Astrocyte of the cerebellum (primary cell): ENCODE data around the gene SPECC1L.
"Not testable (repeated sequence)": the region's sequence is repeated elsewhere in the genome, so short reads cannot be mapped to it uniquely, and the experiment has no call there.

Experiments used
- DNase-seq: peaks from one replicate; pipeline ENCODE4 v3.0.0-alpha.2; 2011; ENCODE audit warnings: low read depth
- H3K4me3 ChIP-seq: 2 replicates; pipeline ENCODE4 v1.5.1; 2011; ENCODE audit warnings: mild to moderate bottlenecking, low read depth, low read length, moderate library complexity
- in situ Hi-C: cut with HindIII; loops from 2 replicates; pipeline ENCODE4 v1.10.0; 2017; ENCODE audit warnings: low sequenced_read_pairs
- TF ChIP-seq, protein P1 (sequence below): IDR thresholded peaks from 2 replicates; pipeline ENCODE4 v1.5.1; 2012; ENCODE audit warnings: low read length, low read depth, moderate library complexity, mild to moderate bottlenecking; ENCODE audit errors: missing control alignments

SPECC1L gene

DNA sequence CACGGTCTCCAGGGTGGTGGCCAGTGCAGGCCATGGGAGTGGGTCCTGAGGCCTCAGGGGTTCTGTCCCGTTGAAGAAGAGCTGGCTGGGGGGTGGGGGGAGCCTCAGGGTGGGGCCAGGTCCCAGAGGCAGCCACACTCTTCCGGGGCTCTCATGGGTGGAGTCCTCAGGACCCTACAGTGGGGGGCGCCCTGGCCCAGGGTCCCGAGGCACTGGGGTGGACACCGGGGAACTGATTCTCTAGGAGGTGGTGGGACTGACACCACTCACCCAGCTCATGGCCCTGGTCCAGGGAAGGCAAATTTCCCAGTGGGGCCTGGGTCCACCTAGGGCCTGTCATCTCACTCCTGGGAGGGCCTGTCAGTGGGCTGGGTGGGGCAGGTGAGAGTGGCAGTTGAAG lies 38.5 kb upstream of the SPECC1L start:
- TF ChIP-seq, protein P1, sequence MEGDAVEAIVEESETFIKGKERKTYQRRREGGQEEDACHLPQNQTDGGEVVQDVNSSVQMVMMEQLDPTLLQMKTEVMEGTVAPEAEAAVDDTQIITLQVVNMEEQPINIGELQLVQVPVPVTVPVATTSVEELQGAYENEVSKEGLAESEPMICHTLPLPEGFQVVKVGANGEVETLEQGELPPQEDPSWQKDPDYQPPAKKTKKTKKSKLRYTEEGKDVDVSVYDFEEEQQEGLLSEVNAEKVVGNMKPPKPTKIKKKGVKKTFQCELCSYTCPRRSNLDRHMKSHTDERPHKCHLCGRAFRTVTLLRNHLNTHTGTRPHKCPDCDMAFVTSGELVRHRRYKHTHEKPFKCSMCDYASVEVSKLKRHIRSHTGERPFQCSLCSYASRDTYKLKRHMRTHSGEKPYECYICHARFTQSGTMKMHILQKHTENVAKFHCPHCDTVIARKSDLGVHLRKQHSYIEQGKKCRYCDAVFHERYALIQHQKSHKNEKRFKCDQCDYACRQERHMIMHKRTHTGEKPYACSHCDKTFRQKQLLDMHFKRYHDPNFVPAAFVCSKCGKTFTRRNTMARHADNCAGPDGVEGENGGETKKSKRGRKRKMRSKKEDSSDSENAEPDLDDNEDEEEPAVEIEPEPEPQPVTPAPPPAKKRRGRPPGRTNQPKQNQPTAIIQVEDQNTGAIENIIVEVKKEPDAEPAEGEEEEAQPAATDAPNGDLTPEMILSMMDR, result no peak
- in situ Hi-C loops, result no loop called here
- no peak overlapping the region for H3K4me3 ChIP-seq
- DNase-seq, result no peak

DNA sequence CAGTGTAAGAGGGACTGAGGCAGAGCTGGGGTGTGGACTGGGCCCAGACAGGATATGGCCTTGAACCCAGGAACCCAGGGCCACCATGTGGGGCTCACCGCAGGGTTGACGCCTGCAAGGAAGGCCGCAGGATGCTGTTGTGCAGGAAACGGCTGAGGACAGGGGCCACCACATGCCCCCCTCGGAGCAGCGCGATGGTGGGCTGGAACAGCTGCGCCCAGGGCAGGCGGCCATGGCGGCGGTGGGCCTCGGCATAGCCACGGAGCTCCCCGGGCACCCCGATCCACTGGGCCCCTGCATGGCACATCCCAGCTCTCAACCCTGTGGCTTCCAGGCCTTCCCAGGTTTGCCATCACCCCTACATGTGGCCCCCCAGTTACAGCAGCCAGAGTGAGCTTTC lies 37.9 kb upstream of the SPECC1L start:
- TF ChIP-seq, protein P1, result no peak
- no peak overlapping the region for H3K4me3 ChIP-seq
- DNase-seq, result no peak
- in situ Hi-C loops, result no loop called here

DNA sequence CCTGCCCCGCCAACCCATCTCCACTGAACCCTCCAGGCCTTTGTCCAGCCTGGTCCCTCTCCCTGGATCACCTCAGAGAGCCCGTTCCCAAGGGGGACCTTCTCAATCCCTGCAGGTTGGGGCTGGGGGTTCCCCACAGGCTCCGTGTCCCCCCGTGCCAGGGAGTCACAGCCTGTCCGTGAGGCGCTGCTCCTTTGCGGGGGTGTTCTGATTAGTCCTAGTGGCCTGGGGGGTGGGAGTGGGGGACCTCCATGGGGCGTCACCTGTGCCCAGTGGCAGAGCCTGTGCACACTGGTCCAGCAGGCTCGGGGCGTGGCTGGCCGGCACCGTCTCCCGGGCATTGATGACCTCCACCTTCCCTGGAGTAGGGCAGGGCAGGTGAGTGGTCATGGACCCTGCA lies 37.4 kb upstream of the SPECC1L start:
- no peak for DNase-seq
- TF ChIP-seq, protein P1, result no peak
- in situ Hi-C loops, result no loop called here
- H3K4me3 ChIP-seq, result no peak overlapping the region

DNA sequence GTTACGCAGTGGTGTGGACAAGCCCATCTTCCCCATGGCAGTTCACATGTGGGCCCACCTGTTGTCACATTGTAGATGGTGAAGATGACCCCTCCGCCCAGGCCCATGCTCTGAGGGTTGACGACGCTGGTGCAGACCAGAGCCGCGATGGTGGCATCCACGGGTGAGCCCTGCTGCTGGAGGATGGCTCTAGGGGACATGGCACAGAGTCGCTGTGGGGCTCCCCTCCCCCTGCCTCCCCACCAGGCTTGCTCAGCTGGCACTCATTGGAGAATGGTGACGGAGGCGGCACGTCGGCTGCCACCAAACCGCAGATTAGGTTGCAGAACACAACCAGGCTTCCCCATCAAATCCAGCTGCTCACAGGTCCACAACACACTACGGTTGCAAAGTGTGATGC lies 36.8 kb upstream of the SPECC1L start:
- DNase-seq, result no peak
- TF ChIP-seq, protein P1, result no peak
- H3K4me3 ChIP-seq, result no peak overlapping the region
- in situ Hi-C loops, result no loop called here

DNA sequence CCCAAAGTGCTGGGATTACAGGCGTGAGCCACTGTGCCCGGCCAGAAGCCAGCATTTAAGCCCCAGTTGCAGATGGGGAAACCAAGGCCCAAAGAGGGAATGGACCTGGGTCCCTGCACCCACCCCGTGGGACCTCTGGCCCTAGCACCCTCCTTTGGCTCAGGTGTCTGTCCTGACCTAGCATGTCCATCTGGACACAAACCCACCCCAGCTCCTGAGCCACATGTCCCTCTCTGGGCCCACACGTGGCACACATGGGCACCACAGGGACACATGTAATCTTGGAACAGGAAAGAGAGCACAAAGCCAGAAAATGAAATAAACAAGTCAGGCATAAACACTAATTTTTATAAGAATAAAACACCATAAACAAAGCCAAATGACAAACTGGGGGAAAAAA lies 35.3 kb upstream of the SPECC1L start:
- no peak overlapping the region for H3K4me3 ChIP-seq
- in situ Hi-C loops, result no loop called here
- DNase-seq, result no peak
- TF ChIP-seq, protein P1, result no peak

DNA sequence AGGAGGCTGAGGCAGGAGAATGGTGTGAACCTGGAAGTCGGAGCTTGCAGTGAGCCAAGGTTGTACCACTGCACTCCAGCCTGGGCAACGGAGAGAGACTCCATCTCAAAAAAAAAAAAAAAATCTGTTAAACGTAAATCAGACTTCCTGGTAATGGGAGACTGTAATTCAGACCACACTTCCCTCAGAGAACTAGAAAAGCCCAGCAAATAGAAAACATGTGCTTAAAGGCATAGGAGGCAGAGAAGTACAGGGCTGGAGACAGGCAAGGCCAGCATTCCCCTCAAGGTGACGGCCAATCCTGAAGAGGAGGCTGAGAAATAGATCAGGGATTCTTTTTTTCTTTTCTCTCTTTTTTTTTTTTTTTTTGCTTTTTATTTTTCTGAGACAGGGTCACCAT lies 34.0 kb upstream of the SPECC1L start:
- H3K4me3 ChIP-seq, result no peak overlapping the region
- TF ChIP-seq, protein P1, result no peak
- no peak for DNase-seq
- in situ Hi-C loops, result no loop called here

DNA sequence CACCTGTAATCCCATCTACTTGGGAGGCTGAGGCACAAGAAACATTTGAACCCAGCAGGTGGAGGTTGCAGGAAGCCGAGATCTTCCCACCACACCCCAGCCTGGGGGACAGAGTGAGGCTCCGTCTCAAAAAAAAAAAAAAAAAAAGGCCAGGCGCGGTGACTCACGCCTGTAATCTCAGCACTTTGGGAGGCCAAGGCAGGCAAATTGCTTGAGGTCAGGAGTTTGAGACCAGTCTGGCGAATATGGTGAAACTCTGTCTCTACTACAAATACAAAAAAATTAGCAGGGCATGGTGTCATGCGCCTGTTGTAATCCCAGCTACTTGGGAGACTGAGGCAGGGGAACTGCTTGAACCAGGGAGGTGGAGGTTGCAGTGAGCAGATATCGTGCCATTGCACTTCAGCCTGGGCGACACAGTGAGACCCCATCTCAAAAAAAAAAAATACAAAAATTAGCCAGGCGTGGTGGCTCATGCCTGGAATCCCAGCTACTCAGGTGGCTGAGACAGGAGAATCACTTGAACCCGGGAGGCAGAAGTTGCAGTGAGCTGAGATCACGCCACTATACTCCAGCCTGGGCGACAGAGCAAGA lies 32.4 kb upstream of the SPECC1L start:
- H3K4me3 ChIP-seq, DNase-seq, in situ Hi-C loops: not testable (repeated sequence)
